Body of pancreas (tissue), 4 donors: ENCODE data around the gene PTGR2. TPM values are rescaled to one million over a fixed set of nuclear protein-coding genes. Genes with fewer than 3 reads are reported as not detected.

Experiments used
- ATAC-seq: fragments of 150-250 bp; one replicate; pipeline ENCODE4 v1.9.1; 2016
- DNase-seq, 4 donors: peaks; one replicate each; pipeline ENCODE4 v3.0.0-alpha.2; 2019
- H3K27ac ChIP-seq, 4 donors: fragments of 200-600 bp; sonication (generic); 1 replicate in 3 of 4; 2 replicates in 1 of 4; pipeline versions ENCODE4 v1.5.1 to v1.6.1; 2016 to 2019; ENCODE audit warnings: mild to moderate bottlenecking in 1 of 4, mixed read lengths in 1 of 4, moderate library complexity in 1 of 4
- H3K27me3 ChIP-seq, 2 donors: fragments of 200-600 bp; sonication (generic); one replicate each; pipeline ENCODE4 v1.6.0; 2016; ENCODE audit warnings: mild to moderate bottlenecking in 1 of 2
- H3K36me3 ChIP-seq, 2 donors: fragments of 200-600 bp; sonication (generic); replicated peaks in 1 of 2; 2 replicates each; pipeline ENCODE4 v1.5.1; 2016; ENCODE audit warnings: low read depth in 2 of 2; ENCODE audit not compliant: insufficient read depth in 1 of 2
- H3K4me1 ChIP-seq: fragments of 200-600 bp; sonication (generic); one replicate; pipeline ENCODE4 v1.6.0; 2016
- H3K4me3 ChIP-seq, 2 donors: fragments of 200-600 bp; sonication (generic); 1 replicate in 1 of 2; 2 replicates in 1 of 2; pipeline ENCODE4 v1.5.1; 2016 to 2019
- H3K9me3 ChIP-seq, 3 donors: fragments of 200-600 bp; sonication (generic); 1 replicate in 2 of 3; 2 replicates in 1 of 3; pipeline ENCODE4 v1.5.1; 2016
- CTCF ChIP-seq, 7 experiments: fragments of 450-650 bp in 4 of 7; fragments of 200-600 bp in 3 of 7; sonication (generic) in 3 of 7; IDR thresholded peaks; one replicate each; pipeline ENCODE4 v1.5.1; 2016 to 2019; ENCODE audit warnings: antibody characterized with exemption in 7 of 7
- POLR2A ChIP-seq, 3 donors: fragments of 450-650 bp; IDR thresholded peaks; one replicate each; pipeline ENCODE4 v1.6.1; 2016; ENCODE audit warnings: antibody characterized with exemption in 3 of 3, mild to moderate bottlenecking in 2 of 3
- WGBS, 2 donors: methylation state at CpG; one replicate each; pipeline ENCODE4 v1.1.5; 2017; 5-methylcytosine and 5-hydroxymethylcytosine counted together
- intact Hi-C: fragments of 100-400 bp; cut with DNase I; formaldehyde crosslinking; loops from one replicate; pipeline ENCODE4 v1.15.1; 2023
- total RNA-seq, 2 donors: library from RNA; depleted of rRNA; stranded (reverse); fragments of >200 nt; gene quantifications; one replicate each; pipeline ENCODE4 v1.1.0, GENCODE V29; 2016

The PTGR2 gene
- total RNA-seq, 2 donors from 2014 or later, result 0.99 to 8.6 TPM

GRCh38 chr14:73851000-73851399 is 631 bp upstream of the PTGR2 start:
- peaks cover 16% of the 10 kb centered on the region for H3K4me1 ChIP-seq
- DNase-seq (no peak), ATAC-seq (peak; percentile 4)

GRCh38 chr14:73859145-73859544 is 7.5 kb downstream of the PTGR2 start:
- no peak for DNase-seq
- Histone ChIP-seq H3K36me3 (no peaks in the 10 kb centered on the region), H3K27me3 (no peaks in the 10 kb centered on the region), H3K9me3 (no peaks in the 10 kb centered on the region), H3K27ac (no peak overlapping the region), H3K4me3 (no peak overlapping the region), H3K4me1 (no peaks in the 10 kb centered on the region)
- no peak for ATAC-seq
- intact Hi-C loops, result no loop called here
- TF ChIP-seq CTCF (IDR thresholded peaks at IDR 0.05) (no peak), POLR2A (IDR thresholded peaks at IDR 0.05) (no peak)

More at GRCh38 chr14:73851000-73851399, 631 bp upstream of the PTGR2 start:
- Histone ChIP-seq H3K27me3 (no peaks in the 10 kb centered on the region), H3K27ac (peak overlapping the region; percentile 83 to 94 (median 84)), H3K4me3 (no peak overlapping the region), H3K36me3 (no peaks in the 10 kb centered on the region), H3K9me3 (no peaks in the 10 kb centered on the region)
- TF ChIP-seq POLR2A (IDR thresholded peaks at IDR 0.05), result no peak
- no peak for TF ChIP-seq CTCF (IDR thresholded peaks at IDR 0.05)
- intact Hi-C loops, result no loop called here
- 17 to 45% methylated on average over 6 of the region's 6 CpGs for WGBS, 2 donors

- ATAC-seq, result no peak
- intact Hi-C loops, result no loop called here
- 88% methylated on average over 5 of the region's 5 CpGs for WGBS, 2 donors
These were observed 9.4 kb downstream of the PTGR2 start for GRCh38 chr14:73861073-73861472.

DNA sequence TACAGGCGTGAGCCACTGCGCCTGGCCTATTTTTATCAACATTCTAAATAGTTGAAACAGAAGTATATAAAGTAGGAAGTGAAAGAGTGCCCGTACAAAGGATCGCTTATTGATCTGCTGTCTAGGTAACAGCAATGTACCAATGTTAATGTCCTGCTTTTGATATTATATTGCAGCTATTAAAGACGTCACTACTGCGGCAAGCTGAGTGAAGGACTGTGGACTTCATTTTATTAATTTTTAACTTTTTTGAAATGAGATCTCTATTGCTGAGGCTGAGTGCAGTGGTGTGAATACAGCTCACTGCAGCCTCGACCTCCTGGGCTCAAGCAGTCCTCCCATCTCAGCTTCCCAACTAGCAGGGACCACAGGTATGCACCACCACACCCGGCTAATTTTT is 10.8 kb downstream of the PTGR2 start:
- no peak overlapping the region for H3K27ac ChIP-seq

More at GRCh38 chr14:73861073-73861472, 9.4 kb downstream of the PTGR2 start:
- no peaks in the 10 kb centered on the region for H3K9me3 ChIP-seq
- H3K4me1 ChIP-seq, result no peaks in the 10 kb centered on the region
- H3K27ac ChIP-seq, result no peak overlapping the region
- TF ChIP-seq POLR2A (IDR thresholded peaks at IDR 0.05) (no peak), CTCF (IDR thresholded peaks at IDR 0.05) (no peak)
- H3K27me3 ChIP-seq, result no peaks in the 10 kb centered on the region
- no peaks in the 10 kb centered on the region for H3K36me3 ChIP-seq
- no peak for DNase-seq
- no peak overlapping the region for H3K4me3 ChIP-seq

More for the DNA sequence above, 10.8 kb downstream of the PTGR2 start:
- no peak for DNase-seq
- Histone ChIP-seq H3K4me3 (no peak overlapping the region), H3K27me3 (no peaks in the 10 kb centered on the region), H3K9me3 (no peaks in the 10 kb centered on the region), H3K36me3 (no peaks in the 10 kb centered on the region), H3K4me1 (no peaks in the 10 kb centered on the region)
- no peak for ATAC-seq
- TF ChIP-seq POLR2A (IDR thresholded peaks at IDR 0.05) (no peak), CTCF (IDR thresholded peaks at IDR 0.05) (no peak)
- WGBS, 2 donors, result 88 to 94% methylated on average over 8 of the region's 8 CpGs
- intact Hi-C loops, result no loop called here
